Measurements from ENCODE around the gene ZNF407. TPM values are rescaled to one million over a fixed set of nuclear protein-coding genes. Genes with fewer than 3 reads are reported as not detected.

ZNF407 gene
- total and polyA plus RNA-seq, 2 of the 13 experiments (the other 11 are each of a cell fraction or from before 2014, with no cell fraction given): 2.3 to 8.7 TPM

GRCh38 chr18:74734013-74734444, 136.4 kb downstream of the ZNF407 start (continued):
- TF ChIP-seq NFAT5 (CRISPR knock-in tag; IDR thresholded peaks at IDR 0.05) (no peak), ZNF124 (CRISPR knock-in tag; IDR thresholded peaks at IDR 0.05) (peak; percentile 66; the same call in 1 of the 2 replicates), NRL (CRISPR knock-in tag; IDR thresholded peaks at IDR 0.05; ENCODE audit: borderline replicate concordance) (no peak), TARDBP (CRISPR knock-in tag; IDR thresholded peaks at IDR 0.05) (peak; percentile 60; the same call in 1 of the 2 replicates), ZNF343 (CRISPR knock-in tag; IDR thresholded peaks at IDR 0.05) (no peak), ATF7-NPFF (CRISPR knock-in tag; IDR thresholded peaks at IDR 0.05; ENCODE audit: low read depth) (no peak), ZNF577 (CRISPR knock-in tag; IDR thresholded peaks at IDR 0.05; ENCODE audit: borderline replicate concordance, low read depth) (no peak), ZSCAN5A (CRISPR knock-in tag; IDR thresholded peaks at IDR 0.05; ENCODE audit: borderline replicate concordance) (no peak), ZNF383 (CRISPR knock-in tag; IDR thresholded peaks at IDR 0.05; ENCODE audit: borderline replicate concordance) (no peak), SIX1 (CRISPR knock-in tag; IDR thresholded peaks at IDR 0.05; ENCODE audit: borderline replicate concordance) (peak; percentile 38; the same call in 1 of the 2 replicates), RARA (CRISPR knock-in tag; IDR thresholded peaks at IDR 0.05) (peak; percentile 59), NCOA5 (CRISPR knock-in tag; IDR thresholded peaks at IDR 0.05) (no peak), POLR2AphosphoS2 (IDR thresholded peaks at IDR 0.05; ENCODE audit: low read depth, low read length) (no peak), MEF2D (CRISPR knock-in tag; IDR thresholded peaks at IDR 0.05) (peak; percentile 60; the same call in 1 of the 2 replicates)
- TF ChIP-seq, protein P1, sequence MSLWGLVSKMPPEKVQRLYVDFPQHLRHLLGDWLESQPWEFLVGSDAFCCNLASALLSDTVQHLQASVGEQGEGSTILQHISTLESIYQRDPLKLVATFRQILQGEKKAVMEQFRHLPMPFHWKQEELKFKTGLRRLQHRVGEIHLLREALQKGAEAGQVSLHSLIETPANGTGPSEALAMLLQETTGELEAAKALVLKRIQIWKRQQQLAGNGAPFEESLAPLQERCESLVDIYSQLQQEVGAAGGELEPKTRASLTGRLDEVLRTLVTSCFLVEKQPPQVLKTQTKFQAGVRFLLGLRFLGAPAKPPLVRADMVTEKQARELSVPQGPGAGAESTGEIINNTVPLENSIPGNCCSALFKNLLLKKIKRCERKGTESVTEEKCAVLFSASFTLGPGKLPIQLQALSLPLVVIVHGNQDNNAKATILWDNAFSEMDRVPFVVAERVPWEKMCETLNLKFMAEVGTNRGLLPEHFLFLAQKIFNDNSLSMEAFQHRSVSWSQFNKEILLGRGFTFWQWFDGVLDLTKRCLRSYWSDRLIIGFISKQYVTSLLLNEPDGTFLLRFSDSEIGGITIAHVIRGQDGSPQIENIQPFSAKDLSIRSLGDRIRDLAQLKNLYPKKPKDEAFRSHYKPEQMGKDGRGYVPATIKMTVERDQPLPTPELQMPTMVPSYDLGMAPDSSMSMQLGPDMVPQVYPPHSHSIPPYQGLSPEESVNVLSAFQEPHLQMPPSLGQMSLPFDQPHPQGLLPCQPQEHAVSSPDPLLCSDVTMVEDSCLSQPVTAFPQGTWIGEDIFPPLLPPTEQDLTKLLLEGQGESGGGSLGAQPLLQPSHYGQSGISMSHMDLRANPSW (CRISPR knock-in tag; IDR thresholded peaks at IDR 0.05; ENCODE audit: borderline replicate concordance): peak; percentile 30; the same call in 1 of the 2 replicates
- TF ChIP-seq, protein P2, sequence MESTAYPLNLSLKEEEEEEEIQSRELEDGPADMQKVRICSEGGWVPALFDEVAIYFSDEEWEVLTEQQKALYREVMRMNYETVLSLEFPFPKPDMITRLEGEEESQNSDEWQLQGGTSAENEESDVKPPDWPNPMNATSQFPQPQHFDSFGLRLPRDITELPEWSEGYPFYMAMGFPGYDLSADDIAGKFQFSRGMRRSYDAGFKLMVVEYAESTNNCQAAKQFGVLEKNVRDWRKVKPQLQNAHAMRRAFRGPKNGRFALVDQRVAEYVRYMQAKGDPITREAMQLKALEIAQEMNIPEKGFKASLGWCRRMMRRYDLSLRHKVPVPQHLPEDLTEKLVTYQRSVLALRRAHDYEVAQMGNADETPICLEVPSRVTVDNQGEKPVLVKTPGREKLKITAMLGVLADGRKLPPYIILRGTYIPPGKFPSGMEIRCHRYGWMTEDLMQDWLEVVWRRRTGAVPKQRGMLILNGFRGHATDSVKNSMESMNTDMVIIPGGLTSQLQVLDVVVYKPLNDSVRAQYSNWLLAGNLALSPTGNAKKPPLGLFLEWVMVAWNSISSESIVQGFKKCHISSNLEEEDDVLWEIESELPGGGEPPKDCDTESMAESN (CRISPR knock-in tag; conservative IDR thresholded peaks at IDR 0.05): no peak
- TF ChIP-seq, protein P3, sequence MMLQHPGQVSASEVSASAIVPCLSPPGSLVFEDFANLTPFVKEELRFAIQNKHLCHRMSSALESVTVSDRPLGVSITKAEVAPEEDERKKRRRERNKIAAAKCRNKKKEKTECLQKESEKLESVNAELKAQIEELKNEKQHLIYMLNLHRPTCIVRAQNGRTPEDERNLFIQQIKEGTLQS (CRISPR knock-in tag; IDR thresholded peaks at IDR 0.05): 0 out of 2 replicates have a peak, but pooled peaks have one; percentile 29
- TF ChIP-seq, protein P4, sequence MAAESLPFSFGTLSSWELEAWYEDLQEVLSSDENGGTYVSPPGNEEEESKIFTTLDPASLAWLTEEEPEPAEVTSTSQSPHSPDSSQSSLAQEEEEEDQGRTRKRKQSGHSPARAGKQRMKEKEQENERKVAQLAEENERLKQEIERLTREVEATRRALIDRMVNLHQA (CRISPR knock-in tag; IDR thresholded peaks at IDR 0.05): no peak
